Transverse colon (tissue), 4 donors: ENCODE results near the gene GAB3. TPM values are rescaled to one million over a fixed set of nuclear protein-coding genes. Genes with fewer than 3 reads are reported as not detected.

Experiments used
- DNase-seq: peaks from one replicate; pipeline ENCODE4 v3.0.0-alpha.2; 2019
- H3K27ac ChIP-seq, 4 donors: fragments of 200-600 bp; sonication (generic); 2 replicates each; pipeline ENCODE4 v1.5.1; 2016 to 2018; ENCODE audit warnings: inconsistent platforms in 4 of 4
- H3K27me3 ChIP-seq: fragments of 200-600 bp; sonication (generic); 2 replicates; pipeline ENCODE4 v1.5.1; 2017; ENCODE audit warnings: inconsistent platforms
- H3K36me3 ChIP-seq, 4 donors: fragments of 200-600 bp; sonication (generic); 2 replicates each; pipeline ENCODE4 v1.5.1; 2017 to 2019; ENCODE audit warnings: inconsistent platforms in 4 of 4
- H3K4me1 ChIP-seq, 4 donors: fragments of 200-600 bp; sonication (generic); 2 replicates each; pipeline ENCODE4 v1.5.1; 2017 to 2020; ENCODE audit warnings: inconsistent platforms in 4 of 4
- H3K4me3 ChIP-seq, 4 donors: fragments of 200-600 bp; sonication (generic); 1 replicate in 1 of 4; 2 replicates in 3 of 4; pipeline versions ENCODE4 v1.5.1 to v1.6.1; 2017 to 2019; ENCODE audit warnings: inconsistent platforms in 4 of 4
- H3K9me3 ChIP-seq, 2 donors: fragments of 200-600 bp; sonication (generic); 2 replicates each; pipeline ENCODE4 v1.5.1; 2017 to 2019; ENCODE audit warnings: inconsistent platforms in 2 of 2
- CTCF ChIP-seq, 5 experiments: fragments of 200-600 bp in 3 of 5; fragments of 450-650 bp in 2 of 5; sonication (generic) in 3 of 5; IDR thresholded peaks; 1 replicate in 2 of 5; 2 replicates in 3 of 5; pipeline ENCODE4 v1.5.1; 2016 to 2017; ENCODE audit warnings: antibody characterized with exemption in 5 of 5, inconsistent platforms in 3 of 5, mild to moderate bottlenecking in 2 of 5, moderate library complexity in 1 of 5
- EP300 ChIP-seq: sonication (generic); formaldehyde crosslinking; IDR thresholded peaks from one replicate; pipeline ENCODE4 v1.6.1; 2017; ENCODE audit warnings: antibody characterized with exemption, low read depth
- POLR2A ChIP-seq: fragments of 450-650 bp; IDR thresholded peaks from one replicate; pipeline ENCODE4 v1.6.1; 2016; ENCODE audit warnings: antibody characterized with exemption, mild to moderate bottlenecking, moderate library complexity
- POLR2AphosphoS5 ChIP-seq, 3 donors: sonication (generic); formaldehyde crosslinking; IDR thresholded peaks; one replicate each; pipeline ENCODE4 v1.6.1; 2016; ENCODE audit warnings: antibody characterized with exemption in 3 of 3
- WGBS, 2 donors: methylation state at CpG; one replicate each; pipeline ENCODE4 v1.1.5; 2018; ENCODE audit warnings: low coverage in 1 of 2; 5-methylcytosine and 5-hydroxymethylcytosine counted together
- in situ Hi-C, 4 donors: fragments of 200-750 bp; cut with MboI; loops; one replicate each; pipeline versions ENCODE4 v1.15.0 to v1.15.1; 2017; ENCODE audit warnings: low sequenced_read_pairs in 3 of 4, low pct_ligation_motif_present in 1 of 4, low pct_unique_long_range_greater_than_20kb in 1 of 4
- intact Hi-C: fragments of 100-400 bp; cut with DNase I; formaldehyde crosslinking; loops from one replicate; pipeline ENCODE4 v1.15.1; 2023; ENCODE audit warnings: low total_unique reads
- total RNA-seq, 4 donors: library from RNA; depleted of rRNA; stranded (reverse); fragments of >200 nt; gene quantifications; one replicate each; pipeline ENCODE4 v1.1.0, GENCODE V29; 2016

Gene GAB3
- total RNA-seq, 4 donors from 2014 or later = 0.37 to 4.4 (median 3.0) TPM

DNA sequence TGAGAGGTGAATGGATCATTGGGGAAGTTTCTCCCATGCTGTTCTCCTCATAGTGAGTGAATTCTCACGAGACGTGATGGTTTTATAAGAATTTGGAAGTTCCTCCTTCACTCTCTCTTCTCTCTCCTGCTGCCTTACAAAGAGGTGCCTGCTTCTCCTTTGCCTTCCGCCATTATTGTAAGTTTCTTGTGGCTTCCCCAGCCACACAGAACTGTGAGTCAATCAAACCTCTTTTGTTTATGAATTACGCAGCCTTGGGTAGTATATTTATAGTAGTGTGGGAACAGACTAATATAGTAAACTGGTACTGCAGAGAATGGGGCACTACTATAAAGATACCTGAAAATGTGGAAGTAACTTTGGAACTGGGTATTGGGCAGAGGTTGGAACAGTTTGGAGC is 89.7 kb downstream of the GAB3 start:
- no peak overlapping the region for H3K27ac ChIP-seq
- no peaks in the 10 kb centered on the region for H3K9me3 ChIP-seq
- DNase-seq = no peak
- WGBS, 2 donors = 61% methylated on average over 4 of the region's 4 CpGs; no CpG with 5 or more reads in 1 of the 2 donors
- in situ Hi-C loops (no loop called here), intact Hi-C loops (no loop called here)
- H3K36me3 ChIP-seq = no peaks in the 10 kb centered on the region
- TF ChIP-seq POLR2AphosphoS5 (IDR thresholded peaks at IDR 0.05) = no peak
- TF ChIP-seq EP300 = no peak
- no peak for TF ChIP-seq POLR2A
- no peak for TF ChIP-seq CTCF (IDR thresholded peaks at IDR 0.05)
- no peak overlapping the region for H3K4me3 ChIP-seq
- no peaks in the 10 kb centered on the region for H3K4me1 ChIP-seq
- no peaks in the 10 kb centered on the region for H3K27me3 ChIP-seq

DNA sequence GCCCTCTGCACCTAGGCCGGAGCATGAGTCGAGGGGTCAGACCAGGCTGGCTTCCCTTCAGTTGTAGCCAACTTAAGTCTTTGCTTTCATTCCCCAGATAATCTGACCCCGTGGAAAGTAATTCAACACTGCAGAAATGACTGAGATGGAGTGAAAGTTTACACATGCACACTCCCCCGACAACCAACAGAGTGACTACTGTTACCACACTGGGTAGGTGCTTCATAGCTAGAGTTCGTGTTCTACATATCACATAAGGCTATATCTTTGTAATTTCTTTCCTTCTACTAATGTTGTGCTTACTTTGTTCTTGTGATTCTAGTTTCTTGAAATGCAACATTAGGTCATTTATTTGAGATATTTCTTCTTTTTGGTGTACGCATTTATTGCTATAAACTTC is 90.3 kb downstream of the GAB3 start:
- intact Hi-C loops (no loop called here), in situ Hi-C loops (no loop called here)
- Histone ChIP-seq H3K36me3 (no peaks in the 10 kb centered on the region), H3K27ac (no peak overlapping the region), H3K4me3 (no peak overlapping the region), H3K27me3 (no peaks in the 10 kb centered on the region), H3K4me1 (no peaks in the 10 kb centered on the region), H3K9me3 (no peaks in the 10 kb centered on the region)
- DNase-seq = no peak
- WGBS, 2 donors = 76% methylated on average over 6 of the region's 6 CpGs; no CpG with 5 or more reads in 1 of the 2 donors
- TF ChIP-seq EP300 = no peak
- no peak for TF ChIP-seq POLR2A
- no peak for TF ChIP-seq CTCF (IDR thresholded peaks at IDR 0.05)
- no peak for TF ChIP-seq POLR2AphosphoS5 (IDR thresholded peaks at IDR 0.05)

GRCh38 chrX:154658957-154659356 is 91.9 kb downstream of the GAB3 start:
- H3K4me3 ChIP-seq = no peak overlapping the region
- in situ Hi-C loops = no loop called here
- intact Hi-C loops = no loop called here
- H3K27ac ChIP-seq = no peak overlapping the region
- 87 to 95% methylated on average over 9 to 11 of the region's 11 CpGs for WGBS, 2 donors
- no peaks in the 10 kb centered on the region for H3K27me3 ChIP-seq
- H3K4me1 ChIP-seq = no peaks in the 10 kb centered on the region
- no peaks in the 10 kb centered on the region for H3K9me3 ChIP-seq
- DNase-seq = no peak
- H3K36me3 ChIP-seq = no peaks in the 10 kb centered on the region
- TF ChIP-seq EP300 (no peak), POLR2A (no peak), CTCF (IDR thresholded peaks at IDR 0.05) (no peak), POLR2AphosphoS5 (IDR thresholded peaks at IDR 0.05) (no peak)

DNA sequence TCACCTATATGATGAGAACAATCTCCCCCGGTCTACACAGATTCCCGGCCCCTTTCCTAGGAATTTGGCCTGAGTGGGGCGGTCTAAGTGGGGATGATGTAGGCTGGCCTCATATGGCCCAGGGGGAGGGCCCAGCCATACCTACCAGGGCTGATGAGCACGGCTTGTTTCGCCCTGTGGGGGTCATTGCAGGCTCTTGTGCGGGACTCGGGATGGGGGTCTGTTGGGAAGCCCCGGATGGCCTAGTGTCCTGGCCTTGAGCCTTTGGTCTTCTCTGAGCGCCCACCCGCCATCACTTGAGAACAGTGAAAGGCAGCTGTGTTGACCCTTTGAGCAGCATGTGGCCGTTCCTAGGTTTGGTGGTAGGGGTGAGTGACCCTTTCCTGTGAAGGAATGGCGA is 92.7 kb downstream of the GAB3 start:
- no peak overlapping the region for H3K27ac ChIP-seq
- H3K4me3 ChIP-seq = no peak overlapping the region
- H3K27me3 ChIP-seq = no peaks in the 10 kb centered on the region
- intact Hi-C loops = no loop called here
- H3K36me3 ChIP-seq = no peaks in the 10 kb centered on the region
- in situ Hi-C loops = no loop called here
- DNase-seq = no peak
- no peaks in the 10 kb centered on the region for H3K9me3 ChIP-seq
- no peak for TF ChIP-seq POLR2A
- no peak for TF ChIP-seq CTCF (IDR thresholded peaks at IDR 0.05)
- no peak for TF ChIP-seq POLR2AphosphoS5 (IDR thresholded peaks at IDR 0.05)
- no peak for TF ChIP-seq EP300
- no peaks in the 10 kb centered on the region for H3K4me1 ChIP-seq
- WGBS, 2 donors = 89 to 100% methylated on average over 1 to 12 of the region's 12 CpGs
